Amniotic stem cell (primary cell): Measurements from ENCODE around the gene MPG.

Experiments
- DNase-seq: peaks from one replicate; lab custom pipeline; 2025; lab: John Stamatoyannopoulos, UW

Gene MPG

GRCh38 chr16:50769-51591 is 27.0 kb upstream of the MPG start:
- no peak for DNase-seq

GRCh38 chr16:53346-54236 is 24.4 kb upstream of the MPG start, which contains the start of the genes POLR3K and SNRNP25:
Gene POLR3K (minus strand): TSS chr16:53608. CDS start chr16:53586, 22 bp downstream.
Gene SNRNP25 (plus strand): TSS chr16:53828. CDS start chr16:54017, 189 bp downstream.
- peak; percentile 89 for DNase-seq

GRCh38 chr16:54237-54581 is 23.8 kb upstream of the MPG start:
- DNase-seq: no peak

GRCh38 chr16:55571-56136 is 22.4 kb upstream of the MPG start:
- no peak for DNase-seq

GRCh38 chr16:56231-56927 is 21.6 kb upstream of the MPG start:
- no peak for DNase-seq

- no peak for DNase-seq
Measured at GRCh38 chr16:57711-58110, 20.3 kb upstream of the MPG start.

GRCh38 chr16:58491-59439 is 19.3 kb upstream of the MPG start:
- no peak for DNase-seq

- no peak for DNase-seq
Measured at GRCh38 chr16:59440-60059, 18.5 kb upstream of the MPG start.

- DNase-seq: no peak
Measured at GRCh38 chr16:60166-60565, 17.9 kb upstream of the MPG start.

- DNase-seq: no peak
Measured at GRCh38 chr16:60929-61878, 16.8 kb upstream of the MPG start.

- no peak for DNase-seq
Measured at GRCh38 chr16:61879-62281, 16.1 kb upstream of the MPG start.

- no peak for DNase-seq
Measured at GRCh38 chr16:62283-62967, 15.6 kb upstream of the MPG start.

GRCh38 chr16:62968-63391 is 15.0 kb upstream of the MPG start:
- DNase-seq: no peak

- no peak for DNase-seq
Measured at GRCh38 chr16:63466-63865, 14.6 kb upstream of the MPG start.

GRCh38 chr16:63998-64913 is 13.8 kb upstream of the MPG start:
- no peak for DNase-seq

- no peak for DNase-seq
Measured at GRCh38 chr16:64914-65255, 13.1 kb upstream of the MPG start.

GRCh38 chr16:65745-66144 is 12.3 kb upstream of the MPG start:
- DNase-seq: peak; percentile 37
